Measurements from ENCODE around the gene UGGT1.

Gene UGGT1, protein sequence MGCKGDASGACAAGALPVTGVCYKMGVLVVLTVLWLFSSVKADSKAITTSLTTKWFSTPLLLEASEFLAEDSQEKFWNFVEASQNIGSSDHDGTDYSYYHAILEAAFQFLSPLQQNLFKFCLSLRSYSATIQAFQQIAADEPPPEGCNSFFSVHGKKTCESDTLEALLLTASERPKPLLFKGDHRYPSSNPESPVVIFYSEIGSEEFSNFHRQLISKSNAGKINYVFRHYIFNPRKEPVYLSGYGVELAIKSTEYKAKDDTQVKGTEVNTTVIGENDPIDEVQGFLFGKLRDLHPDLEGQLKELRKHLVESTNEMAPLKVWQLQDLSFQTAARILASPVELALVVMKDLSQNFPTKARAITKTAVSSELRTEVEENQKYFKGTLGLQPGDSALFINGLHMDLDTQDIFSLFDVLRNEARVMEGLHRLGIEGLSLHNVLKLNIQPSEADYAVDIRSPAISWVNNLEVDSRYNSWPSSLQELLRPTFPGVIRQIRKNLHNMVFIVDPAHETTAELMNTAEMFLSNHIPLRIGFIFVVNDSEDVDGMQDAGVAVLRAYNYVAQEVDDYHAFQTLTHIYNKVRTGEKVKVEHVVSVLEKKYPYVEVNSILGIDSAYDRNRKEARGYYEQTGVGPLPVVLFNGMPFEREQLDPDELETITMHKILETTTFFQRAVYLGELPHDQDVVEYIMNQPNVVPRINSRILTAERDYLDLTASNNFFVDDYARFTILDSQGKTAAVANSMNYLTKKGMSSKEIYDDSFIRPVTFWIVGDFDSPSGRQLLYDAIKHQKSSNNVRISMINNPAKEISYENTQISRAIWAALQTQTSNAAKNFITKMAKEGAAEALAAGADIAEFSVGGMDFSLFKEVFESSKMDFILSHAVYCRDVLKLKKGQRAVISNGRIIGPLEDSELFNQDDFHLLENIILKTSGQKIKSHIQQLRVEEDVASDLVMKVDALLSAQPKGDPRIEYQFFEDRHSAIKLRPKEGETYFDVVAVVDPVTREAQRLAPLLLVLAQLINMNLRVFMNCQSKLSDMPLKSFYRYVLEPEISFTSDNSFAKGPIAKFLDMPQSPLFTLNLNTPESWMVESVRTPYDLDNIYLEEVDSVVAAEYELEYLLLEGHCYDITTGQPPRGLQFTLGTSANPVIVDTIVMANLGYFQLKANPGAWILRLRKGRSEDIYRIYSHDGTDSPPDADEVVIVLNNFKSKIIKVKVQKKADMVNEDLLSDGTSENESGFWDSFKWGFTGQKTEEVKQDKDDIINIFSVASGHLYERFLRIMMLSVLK (N-terminal part only)

DNA sequence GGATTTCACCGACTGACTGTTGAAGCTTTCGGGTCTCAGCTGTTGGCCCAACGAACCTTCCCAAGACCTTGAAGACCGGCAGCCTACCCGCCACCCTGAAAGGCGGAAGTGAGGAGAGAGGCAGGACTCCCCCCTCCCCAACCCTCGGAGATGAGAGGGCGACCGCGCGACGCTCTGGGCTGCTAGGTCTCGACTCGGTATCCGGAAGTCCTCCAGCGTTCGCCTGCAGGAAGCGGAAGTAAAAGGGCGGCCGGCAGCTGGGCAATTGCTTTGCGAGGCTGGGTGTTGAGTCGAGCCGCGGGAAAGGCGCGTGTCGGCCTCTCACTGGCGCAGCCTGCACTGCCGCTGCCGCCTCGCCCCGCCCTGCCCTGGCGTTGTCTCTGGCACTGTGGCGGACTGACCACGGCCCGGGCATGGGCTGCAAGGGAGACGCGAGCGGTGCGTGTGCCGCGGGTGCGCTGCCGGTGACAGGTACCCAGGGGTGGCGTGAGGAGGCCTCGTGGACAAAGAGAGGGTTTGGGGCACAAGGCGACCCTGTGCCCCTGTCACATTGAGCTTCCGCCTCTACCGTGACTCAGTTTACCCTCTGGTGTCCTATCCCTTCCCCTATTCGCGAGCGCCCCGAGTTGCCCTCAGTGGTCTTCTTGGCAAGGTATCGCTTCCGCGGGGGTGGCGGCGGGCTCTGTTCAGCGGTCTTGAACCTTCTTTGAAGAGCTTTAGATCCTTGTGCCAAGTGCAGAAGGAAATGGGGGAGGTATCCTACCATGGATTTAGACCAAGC is at the start of gene UGGT1:
Gene UGGT1 (plus strand): TSS at position 256 of the 781 bp plus-strand sequence. CDS start 158 bp downstream, at position 414.
- peak; percentile 29 to 97 (median 91) for DNase-seq

DNA sequence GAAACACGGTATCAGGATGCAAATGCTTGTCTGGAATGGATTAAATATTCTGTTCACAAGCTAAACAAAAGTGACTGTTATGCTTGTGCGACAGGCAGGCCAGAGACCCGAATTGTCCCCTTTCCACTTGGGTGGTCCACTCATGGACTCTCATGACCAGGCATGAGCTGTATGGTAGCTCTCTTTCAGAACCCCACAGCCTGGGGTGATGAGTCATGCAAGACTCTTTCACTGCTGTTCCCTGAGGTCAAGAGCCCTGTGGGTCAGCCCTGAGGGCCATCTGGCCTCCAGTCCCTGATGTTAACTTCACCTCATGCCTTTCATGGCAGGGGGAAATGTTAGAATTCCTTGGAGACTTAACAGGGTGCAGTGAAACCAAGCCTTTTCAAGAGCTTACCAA is 49.4 kb upstream of the UGGT1 start:
- no peak for DNase-seq

DNA sequence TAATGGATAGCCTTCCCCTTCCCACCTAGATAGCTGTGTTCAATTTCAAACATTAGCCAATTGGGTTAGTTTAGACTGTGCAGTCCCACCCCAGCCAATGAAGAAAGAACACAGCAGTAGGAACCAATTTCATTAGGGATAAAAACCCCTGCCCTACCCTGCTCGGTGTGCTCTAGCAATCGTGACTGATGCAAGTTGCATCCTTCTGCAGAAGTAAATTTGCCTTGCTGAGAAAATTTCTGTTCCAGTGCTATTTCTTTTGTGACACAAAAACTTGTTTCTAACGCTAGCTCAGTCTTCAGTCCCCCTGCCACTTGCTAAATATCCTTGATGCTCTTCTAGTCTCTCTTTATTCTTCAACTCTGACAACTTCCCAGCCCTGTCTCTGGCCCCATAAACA is 48.0 kb upstream of the UGGT1 start:
- no peak for DNase-seq

DNA sequence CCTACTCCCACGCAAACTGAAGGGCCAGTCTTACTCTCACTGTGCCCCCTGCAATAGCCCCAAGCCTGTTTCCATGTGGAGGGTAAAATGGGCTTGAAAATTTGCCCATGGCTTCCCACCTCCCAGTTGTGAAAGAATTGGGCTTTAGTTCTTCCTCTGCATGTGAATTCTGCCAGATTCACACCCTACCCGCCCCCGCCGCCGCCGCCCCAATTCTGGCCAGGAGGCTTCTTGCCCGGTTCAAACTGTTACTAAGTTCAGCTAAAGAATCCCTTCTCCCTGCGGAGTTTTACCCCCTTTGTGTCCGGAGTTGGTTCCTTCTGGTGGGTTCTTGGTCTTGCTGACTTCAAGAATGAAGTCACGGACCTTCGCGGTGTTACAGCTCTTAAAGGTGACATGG is 37.7 kb upstream of the UGGT1 start:
- no peak for DNase-seq

DNA sequence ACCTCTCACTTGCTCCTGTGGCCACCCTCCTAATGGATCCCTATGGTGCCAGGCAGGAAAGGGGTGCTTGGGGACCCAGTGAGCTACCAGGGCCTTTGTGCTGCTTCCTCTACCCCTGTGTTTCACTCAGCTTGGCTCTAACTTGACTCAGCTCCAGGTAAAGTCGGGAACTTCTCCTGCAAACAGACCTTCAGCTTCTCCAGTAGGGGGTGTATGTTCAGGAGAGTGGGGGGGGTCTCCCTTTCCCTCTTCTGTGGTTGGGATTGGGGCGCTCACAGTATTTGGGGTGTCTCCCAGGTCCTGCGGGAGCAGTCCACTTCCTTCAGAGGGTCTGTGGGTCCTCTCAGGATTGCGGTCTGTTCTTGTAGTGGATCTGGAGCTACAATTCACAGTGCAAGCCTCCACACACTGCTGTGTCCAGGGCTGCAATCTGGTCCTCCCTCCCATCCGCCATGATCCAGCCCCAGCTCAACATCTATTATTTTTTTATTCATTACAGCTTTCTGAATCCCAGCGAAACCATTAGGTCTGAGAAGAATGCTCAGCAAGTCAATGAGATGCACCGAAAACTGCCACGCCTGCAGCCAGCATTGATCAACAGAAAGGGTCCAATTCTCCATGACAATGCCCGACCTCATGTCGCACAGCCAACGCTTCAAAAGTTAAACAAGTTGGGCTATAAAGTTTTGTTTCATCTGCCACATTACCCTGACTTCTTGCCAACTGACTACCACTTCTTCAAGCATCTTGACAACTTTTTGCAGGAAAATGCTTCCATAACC is 36.7 kb upstream of the UGGT1 start:
- no peak for DNase-seq

DNA sequence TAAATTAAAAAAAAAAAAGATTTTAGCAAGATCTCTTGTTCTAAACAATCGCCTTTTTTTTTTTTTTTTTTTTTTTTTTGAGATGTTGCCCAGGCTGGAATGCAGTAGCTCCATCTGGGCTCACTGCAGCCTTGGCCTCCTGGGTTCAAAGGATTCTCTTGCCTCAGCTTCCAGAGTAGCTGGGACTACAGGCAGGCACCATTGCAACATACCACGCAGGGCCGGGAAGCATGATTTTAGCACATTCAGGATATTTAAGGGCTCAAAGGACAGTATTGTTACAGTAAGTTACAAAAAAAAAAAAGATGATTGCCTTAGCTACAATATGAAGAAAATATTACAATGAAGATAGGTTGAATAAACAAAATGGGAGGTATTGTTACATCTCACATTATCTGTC is 33.7 kb upstream of the UGGT1 start:
- no peak for DNase-seq

DNA sequence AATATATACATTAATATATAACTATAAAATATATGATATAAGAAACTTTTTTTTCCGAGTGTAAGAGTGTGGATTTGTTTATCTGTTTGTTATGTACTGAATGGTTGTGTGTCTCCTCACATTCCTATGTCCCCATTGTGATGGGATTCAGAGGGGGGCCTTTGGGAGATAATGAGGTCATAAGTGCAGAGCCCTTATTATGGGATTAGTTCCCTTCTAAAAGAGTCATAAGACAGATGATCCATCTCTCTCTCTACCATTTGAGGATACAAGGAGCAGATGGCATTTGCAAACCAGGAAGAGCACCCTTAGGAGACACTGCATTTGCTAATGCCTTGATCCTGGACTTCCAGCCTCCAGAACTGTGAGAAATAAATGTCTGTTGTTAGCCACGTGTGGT is 32.9 kb upstream of the UGGT1 start:
- no peak for DNase-seq

DNA sequence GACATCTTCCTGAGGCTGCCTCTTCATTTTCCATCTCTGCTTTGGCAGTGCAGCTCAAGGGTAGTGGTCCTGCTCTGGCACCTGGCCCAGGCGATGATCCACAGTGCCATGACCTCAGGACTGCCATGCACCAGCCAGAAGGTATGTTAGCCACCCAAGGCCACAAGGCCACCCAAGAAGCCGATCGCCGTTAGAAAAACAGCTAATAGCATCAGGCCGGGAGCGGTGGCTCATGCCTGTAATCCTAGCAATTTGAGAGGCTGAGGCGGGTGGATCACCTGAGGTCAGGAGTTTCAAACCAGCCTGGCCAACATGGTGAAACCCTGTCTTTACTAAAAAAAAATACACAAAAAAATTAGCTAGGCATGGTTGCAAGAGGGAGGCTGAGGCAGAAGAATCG is 28.4 kb upstream of the UGGT1 start:
- no peak for DNase-seq

DNA sequence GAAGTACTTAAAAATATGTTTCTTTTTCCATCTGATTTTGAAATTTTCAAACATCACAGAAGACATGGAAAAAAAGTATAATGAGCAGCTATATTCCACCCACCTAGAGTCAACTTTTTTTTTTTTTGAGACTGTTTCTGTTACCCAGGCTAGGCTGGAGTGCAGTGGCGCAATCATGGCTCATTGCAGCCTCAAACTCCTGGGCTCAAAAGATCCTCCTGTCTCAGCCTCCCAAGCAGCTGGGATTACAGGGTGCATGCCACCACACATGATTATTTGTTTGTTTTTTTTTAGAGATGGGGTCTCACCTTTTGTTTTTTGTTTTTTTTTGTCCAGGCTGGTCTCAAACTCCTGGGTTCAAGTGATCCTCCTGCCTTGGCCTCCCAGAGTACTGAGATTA is 26.6 kb upstream of the UGGT1 start:
- DNase-seq, result no peak

DNA sequence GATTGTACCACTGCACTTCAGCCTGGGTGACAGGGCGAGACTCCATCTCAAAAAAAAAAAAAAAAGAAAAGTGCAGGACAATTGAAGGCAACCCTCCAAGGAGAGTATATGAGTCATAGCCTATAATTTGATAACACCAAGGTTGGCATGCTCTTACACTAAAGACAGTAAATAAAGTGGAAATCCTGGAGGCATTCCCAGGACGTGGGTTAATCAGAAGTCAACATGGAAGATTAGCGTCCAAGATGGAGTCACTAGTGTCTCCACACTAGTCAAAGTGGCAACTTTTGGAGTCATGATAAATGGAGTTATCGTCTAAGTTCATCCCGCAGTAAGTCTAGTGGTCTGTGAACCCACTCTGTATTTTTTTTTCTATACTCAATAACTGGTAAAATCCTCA is 21.2 kb upstream of the UGGT1 start:
- no peak for DNase-seq

DNA sequence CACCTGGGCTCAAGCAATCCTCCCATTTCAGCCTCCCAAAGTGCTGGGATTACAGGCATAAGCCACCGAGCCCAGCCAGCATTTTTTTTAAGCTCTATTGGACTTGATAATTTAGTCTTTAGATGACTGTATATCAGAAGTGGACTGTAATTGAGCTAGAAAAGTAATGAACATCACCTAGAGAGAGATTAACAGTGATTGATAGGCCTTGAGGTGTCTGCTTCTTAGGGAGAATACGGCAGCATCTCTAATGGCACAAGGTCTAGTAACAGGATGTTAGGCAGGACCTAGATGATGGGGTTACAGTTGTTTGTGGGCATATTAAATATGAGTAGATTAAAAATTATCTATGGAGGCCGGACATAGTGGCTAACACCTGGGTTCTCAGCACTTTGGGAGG is 17.7 kb upstream of the UGGT1 start:
- DNase-seq, result no peak

DNA sequence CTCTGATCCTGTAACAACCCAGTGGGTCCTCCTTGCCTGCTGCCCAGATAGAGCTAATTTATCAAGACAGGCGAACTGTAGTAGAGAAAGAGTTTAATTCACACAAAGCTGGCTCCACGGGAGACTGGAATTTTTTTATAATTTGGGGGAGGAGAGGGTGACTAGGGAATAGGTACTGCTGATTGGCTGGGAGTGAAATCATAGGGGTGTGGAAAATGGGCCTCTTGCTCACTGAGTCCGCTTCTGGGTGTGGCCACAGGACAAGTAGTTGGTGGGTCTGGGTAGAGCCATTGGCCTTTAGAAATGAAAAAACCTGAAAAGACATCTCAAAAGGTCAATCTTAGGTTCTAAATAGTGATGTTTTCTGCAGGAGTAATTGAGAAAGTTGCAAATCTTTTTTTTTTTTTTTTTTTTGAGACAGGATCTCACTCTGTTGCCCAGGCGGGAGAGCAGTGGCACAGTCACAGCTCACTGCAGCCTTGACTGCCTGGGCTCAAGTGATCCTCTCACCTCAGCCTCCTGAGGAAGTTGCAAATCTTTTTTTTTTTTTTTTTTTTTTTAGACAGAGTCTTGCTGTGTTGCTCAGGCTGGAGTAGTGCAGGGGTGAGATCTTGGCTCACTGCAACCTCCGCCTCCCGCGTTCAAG is 14.4 kb upstream of the UGGT1 start:
- no peak for DNase-seq

DNA sequence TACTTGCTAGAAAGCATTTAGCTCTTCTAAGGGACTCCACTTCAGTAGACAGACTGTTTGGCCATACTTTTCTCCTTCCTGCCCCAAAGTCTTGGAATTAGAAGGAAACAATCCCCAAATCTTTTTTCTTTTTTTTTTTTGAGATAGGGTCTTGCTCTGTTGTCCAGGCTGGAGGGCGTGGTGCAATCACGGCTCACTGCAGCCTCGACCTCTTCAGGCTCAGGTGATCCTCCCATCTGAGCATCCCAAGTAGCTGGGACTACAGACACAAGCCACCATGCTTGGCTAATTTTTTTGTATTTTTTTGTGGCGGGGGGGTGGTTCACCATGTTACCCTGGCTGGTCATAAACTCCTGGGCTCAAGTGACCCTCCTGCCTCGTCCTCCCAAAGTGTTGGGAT is 6.2 kb upstream of the UGGT1 start:
- DNase-seq, result no peak

DNA sequence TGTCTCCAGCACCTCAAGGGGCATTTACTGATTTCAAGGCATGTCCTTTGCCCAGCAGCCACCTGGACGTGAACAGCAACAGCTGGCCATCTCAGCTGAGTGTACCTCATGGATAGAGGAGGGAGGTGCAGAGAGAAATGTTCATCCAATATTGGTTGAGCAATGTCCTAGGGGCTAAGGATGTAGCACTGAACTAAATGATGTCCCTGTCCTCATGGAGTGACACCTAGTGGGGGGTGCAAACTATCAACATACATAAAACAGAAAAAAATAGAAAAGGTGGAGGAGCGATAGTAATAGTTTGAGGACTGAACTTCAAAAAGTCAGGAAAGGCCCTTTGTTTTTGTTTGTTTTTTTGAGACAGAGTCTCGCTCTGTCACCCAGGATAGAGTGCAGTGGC is 4.8 kb upstream of the UGGT1 start:
- no peak for DNase-seq

DNA sequence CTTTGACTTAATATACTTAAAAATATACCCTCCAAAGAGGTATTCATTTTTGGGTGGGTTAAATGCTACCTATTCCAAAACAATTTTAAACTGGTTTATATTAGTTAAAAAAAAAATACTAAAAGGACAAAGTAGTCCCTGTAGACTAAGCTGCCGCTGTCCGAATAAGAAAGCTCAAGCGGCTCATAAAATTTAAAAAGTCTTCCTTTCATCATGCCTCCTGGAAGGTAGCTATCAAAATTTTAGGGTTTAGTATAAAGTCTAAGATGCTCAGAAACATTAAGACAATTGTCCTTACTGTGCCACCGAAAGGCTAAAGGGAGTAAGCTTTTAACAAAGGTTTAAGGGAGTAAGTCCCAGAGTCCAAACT is 440 bp upstream of the UGGT1 start:
- no peak for DNase-seq

DNA sequence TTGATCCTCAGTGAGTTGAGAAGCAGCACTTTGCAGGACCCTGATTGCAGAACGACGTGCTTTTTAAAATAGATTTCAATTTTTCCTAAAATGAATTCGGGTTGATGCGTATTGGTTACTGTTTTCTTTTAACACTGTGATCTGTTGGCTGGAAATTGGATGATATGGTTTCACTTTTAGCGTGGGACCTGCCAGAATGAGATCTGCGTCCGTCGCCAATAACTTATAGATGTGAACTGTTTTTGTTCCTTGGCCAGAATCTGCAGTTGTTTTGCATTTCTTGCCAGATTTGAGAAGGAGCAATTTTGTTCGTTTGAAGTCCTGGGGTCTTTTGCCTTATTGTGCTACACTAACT is 703 bp downstream of the UGGT1 start:
- no peak for DNase-seq

DNA sequence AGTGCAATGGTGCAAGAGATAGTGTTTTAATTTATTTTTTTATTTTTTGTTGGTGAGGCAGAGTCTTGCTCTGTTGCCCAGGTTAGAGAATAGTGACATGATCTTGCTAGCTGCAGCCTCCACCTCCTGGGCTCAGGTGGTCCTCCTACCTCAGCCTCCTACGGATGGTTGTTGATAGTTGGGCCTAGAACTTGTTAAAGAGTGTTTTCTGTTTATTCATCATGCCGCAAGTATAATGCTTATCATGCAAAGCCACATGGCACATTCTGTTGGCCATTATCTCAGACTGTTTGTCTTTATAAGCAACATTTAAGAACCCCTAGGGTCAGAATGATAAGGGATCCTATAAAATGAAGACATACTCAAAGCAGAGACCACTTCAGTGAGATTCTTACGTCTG is 1.7 kb downstream of the UGGT1 start:
- DNase-seq, result no peak

DNA sequence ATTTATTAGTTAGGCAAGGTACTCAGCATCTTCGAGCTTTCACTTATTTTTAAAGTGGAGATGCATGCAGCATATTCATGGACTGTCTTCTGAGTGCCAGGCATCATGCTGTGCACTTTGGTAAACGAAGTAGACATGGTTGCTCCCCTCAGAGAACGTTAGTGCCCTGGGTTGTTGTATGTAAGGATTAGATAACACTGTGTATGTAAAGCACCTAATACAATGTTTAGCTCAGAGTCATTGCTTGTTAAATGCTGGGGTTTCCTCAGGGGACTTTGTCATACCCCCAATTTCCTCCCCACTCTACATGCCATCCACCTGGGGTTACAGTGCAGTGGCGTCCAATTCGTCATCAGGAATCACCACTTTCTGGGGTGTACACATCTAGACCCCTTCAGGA is 2.8 kb downstream of the UGGT1 start:
- no peak for DNase-seq

DNA sequence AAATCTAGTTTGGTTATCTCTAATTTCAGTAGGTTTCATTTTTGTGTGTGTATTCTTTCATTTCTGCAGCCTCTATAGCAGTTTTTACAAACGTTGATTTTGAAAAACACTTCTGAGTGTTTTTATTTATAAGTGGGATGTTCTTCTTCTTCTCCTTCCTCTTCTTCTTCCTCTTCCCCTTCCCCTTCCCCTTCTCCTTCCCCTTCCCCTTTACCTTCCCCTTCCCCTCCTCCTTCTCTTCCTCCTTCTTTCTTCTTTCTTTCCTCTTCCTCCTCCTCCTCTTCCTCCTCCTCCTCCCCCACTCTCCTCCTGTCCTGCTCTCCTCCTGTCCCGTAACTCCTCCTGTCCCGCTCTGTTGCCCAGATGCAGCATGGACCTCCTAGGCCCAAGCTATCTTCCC is 4.2 kb downstream of the UGGT1 start:
- DNase-seq, result no peak

DNA sequence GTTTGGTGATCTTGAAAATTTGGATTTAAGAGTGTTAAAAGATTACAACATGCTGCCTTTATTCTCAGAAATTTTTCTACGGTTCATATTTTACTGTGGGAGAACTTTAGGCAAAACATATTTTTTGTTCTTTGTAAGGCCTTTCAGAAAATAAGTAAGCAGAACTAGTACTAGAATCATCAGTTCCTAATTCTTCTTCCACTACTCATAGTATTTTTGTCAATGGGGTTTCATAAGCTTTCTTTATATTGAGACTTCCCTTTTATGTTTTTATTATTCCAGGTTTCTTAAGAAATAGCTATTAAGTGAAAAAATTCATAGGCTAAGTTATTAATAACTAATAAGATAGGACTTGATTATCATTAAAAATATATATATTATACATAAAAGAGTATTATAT is 12.4 kb downstream of the UGGT1 start:
- DNase-seq, result no peak

Measured in anterior cingulate cortex (tissue), 58 donors.